Measurements from ENCODE around the gene COX8C.
"Not testable (repeated sequence)": the region's sequence is repeated elsewhere in the genome, so short reads cannot be mapped to it uniquely, and the experiment has no call there.

- not testable (repeated sequence) for TF ChIP-seq CTCF (conservative IDR thresholded peaks at IDR 0.05; ENCODE audit: low read depth, low read length); EZH2 (IDR thresholded peaks at IDR 0.05; ENCODE audit: borderline replicate concordance, low read depth, low read length, poor library complexity, severe bottlenecking)
These were observed 7.9 kb downstream of the COX8C start for GRCh38 chr14:93354873-93355272.
